Choroid plexus epithelial cell (primary cell): ENCODE results near the gene PSEN1.

ENCODE experiments used
- DNase-seq: peaks from one replicate; pipeline ENCODE4 v3.0.0-alpha.2; 2010; ENCODE audit warnings: low read depth
- H3K4me3 ChIP-seq: 2 replicates; pipeline ENCODE4 v1.5.1; 2011; ENCODE audit warnings: low read depth, mild to moderate bottlenecking, control low read depth, low read length, moderate library complexity
- CTCF ChIP-seq: conservative IDR thresholded peaks from 2 replicates; pipeline ENCODE4 v1.5.1; 2011; ENCODE audit warnings: low read depth, mild to moderate bottlenecking, control low read depth, inconsistent platforms, low read length, moderate library complexity

The PSEN1 gene

GRCh38 chr14:73211251-73212040 is 75.1 kb downstream of the PSEN1 start:
- TF ChIP-seq CTCF = no peak
- no peak for DNase-seq

GRCh38 chr14:73216030-73216429 is 79.7 kb downstream of the PSEN1 start:
- no peak for DNase-seq
- no peak overlapping the region for H3K4me3 ChIP-seq
- TF ChIP-seq CTCF = no peak

More at GRCh38 chr14:73211251-73212040, 75.1 kb downstream of the PSEN1 start:
- no peak overlapping the region for H3K4me3 ChIP-seq

- DNase-seq = no peak
- TF ChIP-seq CTCF = no peak
- H3K4me3 ChIP-seq = no peak overlapping the region
These were observed 81.1 kb downstream of the PSEN1 start for GRCh38 chr14:73217411-73217810.

GRCh38 chr14:73220061-73220460 is 83.8 kb downstream of the PSEN1 start:
- H3K4me3 ChIP-seq = no peak overlapping the region
- DNase-seq = no peak
- TF ChIP-seq CTCF = no peak

GRCh38 chr14:73220634-73221033 is 84.3 kb downstream of the PSEN1 start:
- TF ChIP-seq CTCF = no peak
- no peak for DNase-seq
- H3K4me3 ChIP-seq = no peak overlapping the region

GRCh38 chr14:73221945-73222344 is 85.6 kb downstream of the PSEN1 start:
- no peak for TF ChIP-seq CTCF
- DNase-seq = peak; percentile 46
- no peak overlapping the region for H3K4me3 ChIP-seq

GRCh38 chr14:73223049-73223448 is 86.7 kb downstream of the PSEN1 start:
- H3K4me3 ChIP-seq = no peak overlapping the region
- TF ChIP-seq CTCF = no peak
- DNase-seq = peak; percentile 76
